ENCODE results near the gene NIN.

The NIN gene

GRCh38 chr14:50769863-50770500, 61.0 kb downstream of the NIN start (continued):
- TF ChIP-seq, protein P1, sequence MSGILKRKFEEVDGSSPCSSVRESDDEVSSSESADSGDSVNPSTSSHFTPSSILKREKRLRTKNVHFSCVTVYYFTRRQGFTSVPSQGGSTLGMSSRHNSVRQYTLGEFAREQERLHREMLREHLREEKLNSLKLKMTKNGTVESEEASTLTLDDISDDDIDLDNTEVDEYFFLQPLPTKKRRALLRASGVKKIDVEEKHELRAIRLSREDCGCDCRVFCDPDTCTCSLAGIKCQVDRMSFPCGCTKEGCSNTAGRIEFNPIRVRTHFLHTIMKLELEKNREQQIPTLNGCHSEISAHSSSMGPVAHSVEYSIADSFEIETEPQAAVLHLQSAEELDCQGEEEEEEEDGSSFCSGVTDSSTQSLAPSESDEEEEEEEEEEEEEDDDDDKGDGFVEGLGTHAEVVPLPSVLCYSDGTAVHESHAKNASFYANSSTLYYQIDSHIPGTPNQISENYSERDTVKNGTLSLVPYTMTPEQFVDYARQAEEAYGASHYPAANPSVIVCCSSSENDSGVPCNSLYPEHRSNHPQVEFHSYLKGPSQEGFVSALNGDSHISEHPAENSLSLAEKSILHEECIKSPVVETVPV (CRISPR knock-in tag; IDR thresholded peaks at IDR 0.05): no peak
- TF ChIP-seq POU6F1 (CRISPR knock-in tag; IDR thresholded peaks at IDR 0.05; ENCODE audit: borderline replicate concordance, low read depth) (no peak), PPARA (CRISPR knock-in tag; IDR thresholded peaks at IDR 0.05; ENCODE audit: borderline replicate concordance) (no peak)

- TF ChIP-seq ZNF8 (CRISPR knock-in tag; IDR thresholded peaks at IDR 0.05) (no peak), TOX (CRISPR knock-in tag; IDR thresholded peaks at IDR 0.05; ENCODE audit: borderline replicate concordance) (peak; percentile 38; the same call in 1 of the 2 replicates), ZC3H10 (CRISPR knock-in tag; IDR thresholded peaks at IDR 0.05) (peak; percentile 47; the same call in 1 of the 2 replicates), ZNF565 (CRISPR knock-in tag; conservative IDR thresholded peaks at IDR 0.05; ENCODE audit: low read depth) (no peak), CSDC2 (CRISPR knock-in tag; IDR thresholded peaks at IDR 0.05) (no peak), PPARA (CRISPR knock-in tag; IDR thresholded peaks at IDR 0.05; ENCODE audit: borderline replicate concordance) (no peak)
- TF ChIP-seq, protein P1 (CRISPR knock-in tag; IDR thresholded peaks at IDR 0.05): no peak
- ATAC-seq: peak; percentile 83
Measured at GRCh38 chr14:50768680-50769079, 62.3 kb downstream of the NIN start.

DNA sequence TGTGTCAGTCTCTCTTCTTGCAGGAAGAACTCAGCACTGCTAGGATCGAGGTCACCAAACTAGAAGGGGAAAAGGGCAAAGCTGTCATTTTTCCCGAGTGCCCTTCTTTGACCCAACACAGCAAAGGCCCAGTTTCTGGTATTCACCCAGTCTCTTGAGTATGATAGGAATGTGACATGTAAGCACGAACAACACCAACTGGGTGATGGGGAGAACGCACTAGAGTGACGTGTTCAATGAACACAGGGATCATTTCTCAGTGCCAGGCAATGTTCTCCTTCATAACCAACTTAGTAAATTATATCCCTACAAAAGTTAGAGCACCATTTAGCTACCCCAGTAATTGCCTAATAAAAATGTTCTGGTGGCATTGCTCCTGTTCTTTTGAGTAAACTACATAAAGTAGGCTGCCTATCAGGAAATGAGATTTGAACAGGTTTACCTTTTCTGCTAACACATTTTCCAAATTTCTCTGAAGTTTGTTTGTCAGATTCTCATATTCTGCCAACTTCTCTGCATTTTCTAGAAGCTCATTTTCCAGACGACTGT, 64.5 kb downstream of the NIN start:
- no peak for ATAC-seq
- TF ChIP-seq ZNF8 (CRISPR knock-in tag; IDR thresholded peaks at IDR 0.05): no peak
- no peak for TF ChIP-seq ZFP3 (CRISPR knock-in tag; IDR thresholded peaks at IDR 0.05)
- TF ChIP-seq ZNF565 (CRISPR knock-in tag; conservative IDR thresholded peaks at IDR 0.05; ENCODE audit: low read depth): no peak
- TF ChIP-seq CSDC2 (CRISPR knock-in tag; IDR thresholded peaks at IDR 0.05): no peak
- no peak for TF ChIP-seq SNAI2 (CRISPR knock-in tag; IDR thresholded peaks at IDR 0.05)
- TF ChIP-seq POU6F1 (CRISPR knock-in tag; IDR thresholded peaks at IDR 0.05; ENCODE audit: borderline replicate concordance, low read depth): no peak
- no peak for TF ChIP-seq ESRRG (CRISPR knock-in tag; IDR thresholded peaks at IDR 0.05)
- TF ChIP-seq GLIS3 (CRISPR knock-in tag; IDR thresholded peaks at IDR 0.05): no peak

DNA sequence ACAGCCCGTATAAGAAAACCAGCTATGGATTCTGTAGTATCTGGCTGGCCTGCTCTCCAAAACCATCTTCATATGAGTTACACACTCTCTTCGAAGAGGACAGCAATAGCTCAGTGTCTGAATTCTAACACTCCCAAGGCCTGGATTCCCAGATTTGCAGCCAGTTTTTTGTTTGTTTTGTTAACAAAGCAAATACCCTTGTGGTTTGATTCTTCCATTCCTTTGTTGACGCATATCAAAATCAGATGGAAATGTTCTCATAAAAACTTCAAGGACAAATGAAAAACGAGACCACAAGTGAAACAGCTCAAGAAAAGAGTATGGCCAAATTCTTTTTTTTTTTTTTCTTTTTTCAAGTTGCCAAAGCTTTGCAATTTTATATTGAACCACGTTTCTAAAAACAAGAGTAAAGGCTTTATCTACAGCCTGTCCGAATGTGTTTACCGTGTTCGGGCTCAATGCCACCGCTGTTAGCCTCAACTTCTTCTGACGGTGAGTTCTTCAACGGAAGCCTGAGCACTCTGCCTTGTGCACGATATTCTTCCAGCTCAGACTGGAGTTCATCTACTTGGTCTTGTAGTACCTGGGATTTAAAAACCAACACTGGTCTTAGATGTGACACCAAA, 67.5 kb downstream of the NIN start:
- no peak for ATAC-seq
- TF ChIP-seq CSDC2 (CRISPR knock-in tag; IDR thresholded peaks at IDR 0.05) (no peak), POU6F1 (CRISPR knock-in tag; IDR thresholded peaks at IDR 0.05; ENCODE audit: borderline replicate concordance, low read depth) (no peak), RARB (CRISPR knock-in tag; IDR thresholded peaks at IDR 0.05) (no peak), ARNTL (CRISPR knock-in tag; IDR thresholded peaks at IDR 0.05; ENCODE audit: borderline replicate concordance, low read depth) (no peak), ZC3H10 (CRISPR knock-in tag; IDR thresholded peaks at IDR 0.05) (no peak), ZFP30 (CRISPR knock-in tag; IDR thresholded peaks at IDR 0.05) (no peak), ISL1 (CRISPR knock-in tag; IDR thresholded peaks at IDR 0.05) (no peak), TCF4 (CRISPR knock-in tag; IDR thresholded peaks at IDR 0.05; ENCODE audit: borderline replicate concordance) (no peak), ZNF8 (CRISPR knock-in tag; IDR thresholded peaks at IDR 0.05) (no peak), ESRRG (CRISPR knock-in tag; IDR thresholded peaks at IDR 0.05) (no peak), GLIS3 (CRISPR knock-in tag; IDR thresholded peaks at IDR 0.05) (no peak), ZNF70 (CRISPR knock-in tag; IDR thresholded peaks at IDR 0.05) (no peak), SNAI2 (CRISPR knock-in tag; IDR thresholded peaks at IDR 0.05) (no peak), ZNF565 (CRISPR knock-in tag; conservative IDR thresholded peaks at IDR 0.05; ENCODE audit: low read depth) (no peak), TOX (CRISPR knock-in tag; IDR thresholded peaks at IDR 0.05; ENCODE audit: borderline replicate concordance) (no peak), BACH2 (CRISPR knock-in tag; IDR thresholded peaks at IDR 0.05; ENCODE audit: borderline replicate concordance) (no peak), TSHZ2 (CRISPR knock-in tag; IDR thresholded peaks at IDR 0.05) (no peak)
- TF ChIP-seq, protein P2, sequence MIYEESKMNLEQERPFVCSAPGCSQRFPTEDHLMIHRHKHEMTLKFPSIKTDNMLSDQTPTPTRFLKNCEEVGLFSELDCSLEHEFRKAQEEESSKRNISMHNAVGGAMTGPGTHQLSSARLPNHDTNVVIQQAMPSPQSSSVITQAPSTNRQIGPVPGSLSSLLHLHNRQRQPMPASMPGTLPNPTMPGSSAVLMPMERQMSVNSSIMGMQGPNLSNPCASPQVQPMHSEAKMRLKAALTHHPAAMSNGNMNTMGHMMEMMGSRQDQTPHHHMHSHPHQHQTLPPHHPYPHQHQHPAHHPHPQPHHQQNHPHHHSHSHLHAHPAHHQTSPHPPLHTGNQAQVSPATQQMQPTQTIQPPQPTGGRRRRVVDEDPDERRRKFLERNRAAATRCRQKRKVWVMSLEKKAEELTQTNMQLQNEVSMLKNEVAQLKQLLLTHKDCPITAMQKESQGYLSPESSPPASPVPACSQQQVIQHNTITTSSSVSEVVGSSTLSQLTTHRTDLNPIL (CRISPR knock-in tag; IDR thresholded peaks at IDR 0.05; ENCODE audit: low read depth): no peak

Measured in SK-N-SH treated with all-trans-retinoic acid at 6 μM for 48 hours (cell line).